GM12878 (cell line): ENCODE data around the gene PAQR5. TPM values are rescaled to one million over a fixed set of nuclear protein-coding genes. Genes with fewer than 3 reads are reported as not detected.

Source experiments
- ATAC-seq: fragments of 200-7000 bp; cut with Tn5 transposase; 3 replicates; pipeline ENCODE4 v1.9.1; 2020; ENCODE audit warnings: mild to moderate bottlenecking, moderate library complexity
- BruUV-seq: library from RNA; stranded (reverse); fragments of 400-500 nt; replicated peaks from 2 replicates; lab custom pipeline; 2021; lab: Mats Ljungman, UMichigan
- CTCF ChIA-PET: fragments of 300-600 bp; sonication (Branson Sonifier 250); formaldehyde crosslinking; extraction: SDS; loops from one replicate; lab custom pipeline; 2021; ENCODE audit warnings: inconsistent platforms; lab: Yijun Ruan, JAX
- POLR2A ChIA-PET: fragments of 350-600 bp; formaldehyde crosslinking; extraction: SDS; loops from one replicate; lab custom pipeline; 2021; ENCODE audit warnings: inconsistent platforms; lab: Charles Lee
- RAD21 ChIA-PET: fragments of 300-600 bp; sonication (Branson Sonifier 250); formaldehyde crosslinking; loops from one replicate; lab custom pipeline; 2023; ENCODE audit warnings: antibody characterized with exemption; ENCODE audit not compliant: unreplicated experiment; lab: Charles Lee
- SMC1A ChIA-PET: fragments of 300-600 bp; sonication (Branson Sonifier 250); formaldehyde crosslinking; loops from one replicate; lab custom pipeline; 2023; ENCODE audit not compliant: unreplicated experiment, uncharacterized antibody; lab: Charles Lee
- DNase-seq: peaks from one replicate; pipeline ENCODE4 v3.0.0-alpha.2; 2011; ENCODE audit warnings: low read depth, low spot score
- FAIRE-seq: peaks from 3 replicates; lab custom pipeline; 2011; peaks lifted over from hg19 to GRCh38; lab: Jason Lieb, UNC
- H2AFZ ChIP-seq: 2 replicates; pipeline ENCODE4 v1.6.0; 2011; ENCODE audit warnings: low read depth, low read length, control low read depth; ENCODE audit not compliant: control insufficient read depth
- H3K27ac ChIP-seq: 2 replicates; pipeline ENCODE4 v1.5.1; 2011; ENCODE audit warnings: control low read depth; ENCODE audit not compliant: control insufficient read depth, insufficient read depth
- H3K27me3 ChIP-seq, 2 experiments: replicated peaks in 1 of 2; 2 replicates each; pipeline versions ENCODE4 v1.6.0 to v1.6.1; 2011; ENCODE audit warnings: low read length in 1 of 2; ENCODE audit not compliant: control insufficient read depth in 2 of 2, insufficient read depth in 2 of 2
- H3K36me3 ChIP-seq, 2 experiments: 2 replicates each; pipeline ENCODE4 v1.5.1; 2011; ENCODE audit warnings: low read length in 1 of 2; ENCODE audit not compliant: control insufficient read depth in 2 of 2, insufficient read depth in 2 of 2
- H3K4me1 ChIP-seq: 2 replicates; pipeline ENCODE4 v1.6.1; 2011; ENCODE audit warnings: mild to moderate bottlenecking, low read length, moderate library complexity, mixed read lengths; ENCODE audit not compliant: control insufficient read depth, insufficient read depth
- H3K4me2 ChIP-seq: 2 replicates; pipeline ENCODE4 v1.6.0; 2011; ENCODE audit warnings: control low read depth; ENCODE audit not compliant: control insufficient read depth, insufficient read depth
- H3K4me3 ChIP-seq: fragments of 200-600 bp; sonication (generic); 2 replicates; pipeline ENCODE4 v1.5.1; 2016
- H3K79me2 ChIP-seq: 2 replicates; pipeline ENCODE4 v1.6.0; 2011; ENCODE audit warnings: low read length; ENCODE audit not compliant: control insufficient read depth, insufficient read depth
- H3K9ac ChIP-seq: 2 replicates; pipeline ENCODE4 v1.8.0; 2011; ENCODE audit warnings: low read length, control low read depth, mixed read lengths; ENCODE audit not compliant: control insufficient read depth, insufficient read depth
- H3K9me3 ChIP-seq: replicated peaks from 3 replicates; pipeline ENCODE4 v1.5.1; 2011; ENCODE audit warnings: mild to moderate bottlenecking, low read length; ENCODE audit not compliant: control insufficient read depth, insufficient read depth
- H4K20me1 ChIP-seq: 2 replicates; pipeline ENCODE4 v1.6.0; 2011; ENCODE audit not compliant: control insufficient read depth, insufficient read depth
- CBX3 ChIP-seq: fragments of 200-600 bp; sonication (generic); IDR thresholded peaks from 2 replicates; pipeline ENCODE4 v1.6.1; 2016; ENCODE audit warnings: low read depth, borderline replicate concordance
- RCOR1 ChIP-seq: conservative IDR thresholded peaks from 2 replicates; pipeline ENCODE4 v1.6.1; 2012; ENCODE audit warnings: low read depth, low read length, improper control_type of control experiment
- SREBF1 ChIP-seq: IDR thresholded peaks from 2 replicates; pipeline ENCODE4 v1.6.1; 2012; ENCODE audit warnings: mild to moderate bottlenecking, low read length
- ZBED1 ChIP-seq: IDR thresholded peaks from 2 replicates; pipeline ENCODE4 v1.6.1; 2016; ENCODE audit warnings: borderline replicate concordance
- WGBS: methylation state at CpG from one replicate; pipeline ENCODE4 v1.1.6; 2016; ENCODE audit warnings: low lambda C conversion rate; ENCODE audit not compliant: insufficient replicate concordance, insufficient coverage; ENCODE audit errors: missing lambda C conversion rate; 5-methylcytosine and 5-hydroxymethylcytosine counted together
- in situ Hi-C: fragments of 300-500 bp; cut with MboI; formaldehyde crosslinking; loops from 9 replicates; pipeline ENCODE4 v1.14.3; 2018; ENCODE audit warnings: mixed read lengths
- intact Hi-C: fragments of 100-400 bp; cut with micrococcal nuclease; formaldehyde crosslinking; loops from one replicate; pipeline ENCODE4 v1.14.2; 2022; ENCODE audit not compliant: unreplicated experiment
- polyA plus RNA-seq, 11 experiments: library from polyadenylated mRNA; depleted of rRNA in 4 of 11; unstranded in 6 of 11; stranded (reverse) in 5 of 11; fragments of >200 nt; fragmentation: Nextera tagmentation in 4 of 11; fragmentation: Illumina TruSeq in 1 of 11; extraction: Ambion mirVana in 4 of 11; extraction: Trizol in 1 of 11; gene quantifications; 1 replicate in 1 of 11; 2 replicates in 10 of 11; pipeline versions ENCODE4 v1.2.1 to v1.2.3, GENCODE V29; 2011 to 2016; ENCODE audit warnings: inconsistent platforms in 2 of 11, missing spikeins in 2 of 11, low read depth in 1 of 11
- total RNA-seq, 4 experiments: library from RNA; depleted of rRNA in 3 of 4; stranded (reverse); fragments of >200 nt in 3 of 4; fragmentation: Illumina TruSeq in 1 of 4; extraction: Trizol in 1 of 4; gene quantifications; 2 replicates each; pipeline versions ENCODE4 v1.2.1 to v1.2.3, GENCODE V29; 2013 to 2021
- TF ChIP-seq, protein P1 (sequence below): fragments of 450-650 bp; IDR thresholded peaks from 2 replicates; pipeline ENCODE4 v1.6.1; 2017; ENCODE audit warnings: mild to moderate bottlenecking, moderate library complexity

PAQR5 gene
- total and polyA plus RNA-seq, 10 of the 15 experiments (the other 5 are each of a cell fraction or from before 2014, with no cell fraction given) = 0.02 to 0.03 TPM; not detected in 8

- no peaks in the 10 kb centered on the region for H3K27me3 ChIP-seq
- ChIA-PET POLR2A (no interaction called here), CTCF (interaction anchor here (0.7 kb wide), 1 partner anchor 10 kb away, joined by 4 read pairs; no protein-coding TSS in a partner anchor), SMC1A (interaction anchor here (0.8 to 1.2 kb wide), 2 partner anchors 10 to 22 kb away, joined by 3 read pairs; no protein-coding TSS in a partner anchor), RAD21 (no interaction called here)
- no TSS peak for BruUV-seq
- H3K36me3 ChIP-seq = peaks cover 10 to 31% of the 10 kb centered on the region in 2 experiments
- in situ Hi-C loops = no loop called here
- no peak overlapping the region for H3K4me3 ChIP-seq
- intact Hi-C loops = no loop called here
- TF ChIP-seq ZBED1 (no peak), CBX3 (no peak), RCOR1 (no peak), SREBF1 (no peak)
- TF ChIP-seq, protein P1, sequence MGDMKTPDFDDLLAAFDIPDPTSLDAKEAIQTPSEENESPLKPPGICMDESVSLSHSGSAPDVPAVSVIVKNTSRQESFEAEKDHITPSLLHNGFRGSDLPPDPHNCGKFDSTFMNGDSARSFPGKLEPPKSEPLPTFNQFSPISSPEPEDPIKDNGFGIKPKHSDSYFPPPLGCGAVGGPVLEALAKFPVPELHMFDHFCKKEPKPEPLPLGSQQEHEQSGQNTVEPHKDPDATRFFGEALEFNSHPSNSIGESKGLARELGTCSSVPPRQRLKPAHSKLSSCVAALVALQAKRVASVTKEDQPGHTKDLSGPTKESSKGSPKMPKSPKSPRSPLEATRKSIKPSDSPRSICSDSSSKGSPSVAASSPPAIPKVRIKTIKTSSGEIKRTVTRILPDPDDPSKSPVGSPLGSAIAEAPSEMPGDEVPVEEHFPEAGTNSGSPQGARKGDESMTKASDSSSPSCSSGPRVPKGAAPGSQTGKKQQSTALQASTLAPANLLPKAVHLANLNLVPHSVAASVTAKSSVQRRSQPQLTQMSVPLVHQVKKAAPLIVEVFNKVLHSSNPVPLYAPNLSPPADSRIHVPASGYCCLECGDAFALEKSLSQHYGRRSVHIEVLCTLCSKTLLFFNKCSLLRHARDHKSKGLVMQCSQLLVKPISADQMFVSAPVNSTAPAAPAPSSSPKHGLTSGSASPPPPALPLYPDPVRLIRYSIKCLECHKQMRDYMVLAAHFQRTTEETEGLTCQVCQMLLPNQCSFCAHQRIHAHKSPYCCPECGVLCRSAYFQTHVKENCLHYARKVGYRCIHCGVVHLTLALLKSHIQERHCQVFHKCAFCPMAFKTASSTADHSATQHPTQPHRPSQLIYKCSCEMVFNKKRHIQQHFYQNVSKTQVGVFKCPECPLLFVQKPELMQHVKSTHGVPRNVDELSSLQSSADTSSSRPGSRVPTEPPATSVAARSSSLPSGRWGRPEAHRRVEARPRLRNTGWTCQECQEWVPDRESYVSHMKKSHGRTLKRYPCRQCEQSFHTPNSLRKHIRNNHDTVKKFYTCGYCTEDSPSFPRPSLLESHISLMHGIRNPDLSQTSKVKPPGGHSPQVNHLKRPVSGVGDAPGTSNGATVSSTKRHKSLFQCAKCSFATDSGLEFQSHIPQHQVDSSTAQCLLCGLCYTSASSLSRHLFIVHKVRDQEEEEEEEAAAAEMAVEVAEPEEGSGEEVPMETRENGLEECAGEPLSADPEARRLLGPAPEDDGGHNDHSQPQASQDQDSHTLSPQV = no peak
- no peaks in the 10 kb centered on the region for H3K9me3 ChIP-seq
- no peaks in the 10 kb centered on the region for H4K20me1 ChIP-seq
- FAIRE-seq (no peak), ATAC-seq (no peak), DNase-seq (no peak)
- H2AFZ ChIP-seq = no peak overlapping the region
- WGBS = 100% methylated on average over 1 of the region's 1 CpG
- H3K79me2 ChIP-seq = no peaks in the 10 kb centered on the region
- no peaks in the 10 kb centered on the region for H3K4me1 ChIP-seq
- H3K9ac ChIP-seq = no peak overlapping the region
- H3K4me2 ChIP-seq = no peak overlapping the region
- no peak overlapping the region for H3K27ac ChIP-seq
Observed at GRCh38 chr15:69433831-69434230, 135.1 kb downstream of the PAQR5 start.
